DND-41 (cell line): ENCODE results near the gene SLC22A7.

Source experiments
- ATAC-seq: fragments of 200-7000 bp; cut with Tn5 transposase; 3 replicates; pipeline ENCODE4 v1.9.1; 2021; ENCODE audit warnings: low read depth; ENCODE audit not compliant: insufficient read depth
- DNase-seq: peaks from one replicate; pipeline ENCODE4 v3.0.0-alpha.2; 2020
- H2AFZ ChIP-seq: 2 replicates; pipeline ENCODE4 v1.6.0; 2012; ENCODE audit warnings: low read depth, low read length
- H3K27ac ChIP-seq: 2 replicates; pipeline ENCODE4 v1.5.1; 2012; ENCODE audit warnings: low read length, inconsistent platforms
- H3K27me3 ChIP-seq: fragments of 200-600 bp; sonication (generic); 2 replicates; pipeline ENCODE4 v1.6.0; 2012; ENCODE audit warnings: low read length, mild to moderate bottlenecking, inconsistent platforms; ENCODE audit not compliant: insufficient read depth, poor library complexity
- H3K36me3 ChIP-seq: 2 replicates; pipeline ENCODE4 v1.5.1; 2012; ENCODE audit warnings: low read length, inconsistent platforms; ENCODE audit not compliant: insufficient read depth
- H3K4me1 ChIP-seq: 2 replicates; pipeline ENCODE4 v1.5.1; 2012; ENCODE audit warnings: mild to moderate bottlenecking, low read length; ENCODE audit not compliant: insufficient read depth
- H3K4me2 ChIP-seq: 2 replicates; pipeline ENCODE4 v1.6.0; 2012; ENCODE audit warnings: mild to moderate bottlenecking, moderate library complexity, low read length, inconsistent platforms; ENCODE audit not compliant: insufficient read depth
- H3K4me3 ChIP-seq, 2 experiments: fragments of 200-600 bp in 1 of 2; shearing (Covaris generic) in 1 of 2; 2 replicates each; pipeline ENCODE4 v1.5.1; 2012 to 2016; ENCODE audit warnings: inconsistent platforms in 2 of 2, low read length in 2 of 2, mild to moderate bottlenecking in 2 of 2, low read depth in 1 of 2, moderate library complexity in 1 of 2
- H3K79me2 ChIP-seq: 2 replicates; pipeline ENCODE4 v1.6.0; 2012; ENCODE audit warnings: low read length, inconsistent platforms; ENCODE audit not compliant: insufficient read depth
- H3K9ac ChIP-seq: 2 replicates; pipeline ENCODE4 v1.6.0; 2012; ENCODE audit warnings: low read depth, mild to moderate bottlenecking, inconsistent platforms, low read length, moderate library complexity
- H3K9me3 ChIP-seq: 2 replicates; pipeline ENCODE4 v1.5.1; 2012; ENCODE audit warnings: low read length, moderate library complexity, mild to moderate bottlenecking, inconsistent platforms; ENCODE audit not compliant: insufficient read depth, severe bottlenecking
- H4K20me1 ChIP-seq: 2 replicates; pipeline ENCODE4 v1.6.0; 2012; ENCODE audit warnings: low read length; ENCODE audit not compliant: insufficient read depth
- CTCF ChIP-seq: IDR thresholded peaks from 2 replicates; pipeline ENCODE4 v1.5.1; 2012; ENCODE audit warnings: borderline replicate concordance, low read length, moderate library complexity, mild to moderate bottlenecking; ENCODE audit not compliant: poor library complexity, severe bottlenecking; ENCODE audit errors: extremely low read depth
- EZH2 ChIP-seq: IDR thresholded peaks from 3 replicates; pipeline ENCODE4 v1.6.1; 2012; ENCODE audit warnings: borderline replicate concordance, low read depth, mild to moderate bottlenecking, moderate library complexity, low read length, inconsistent platforms; ENCODE audit not compliant: severe bottlenecking

SLC22A7 gene

GRCh38 chr6:43286980-43287716 is 10.9 kb upstream of the SLC22A7 start:
- Histone ChIP-seq H2AFZ (no peak overlapping the region), H3K4me2 (no peak overlapping the region), H3K9me3 (no peaks in the 10 kb centered on the region), H4K20me1 (no peaks in the 10 kb centered on the region), H3K4me1 (no peaks in the 10 kb centered on the region), H3K9ac (no peak overlapping the region), H3K36me3 (no peaks in the 10 kb centered on the region), H3K27me3 (no peaks in the 10 kb centered on the region), H3K79me2 (no peaks in the 10 kb centered on the region), H3K27ac (no peak overlapping the region), H3K4me3 (no peak overlapping the region)
- TF ChIP-seq CTCF (peak; percentile 8), EZH2 (no peak)
- DNase-seq: no peak
- no peak for ATAC-seq

GRCh38 chr6:43287717-43288679 is 10.1 kb upstream of the SLC22A7 start:
- Histone ChIP-seq H3K4me1 (no peaks in the 10 kb centered on the region), H4K20me1 (no peaks in the 10 kb centered on the region), H3K27ac (no peak overlapping the region), H3K79me2 (no peaks in the 10 kb centered on the region), H3K27me3 (no peaks in the 10 kb centered on the region), H3K36me3 (no peaks in the 10 kb centered on the region), H3K4me3 (no peak overlapping the region), H3K9me3 (no peaks in the 10 kb centered on the region), H3K9ac (no peak overlapping the region), H3K4me2 (no peak overlapping the region), H2AFZ (no peak overlapping the region)
- ATAC-seq: no peak
- TF ChIP-seq CTCF (no peak), EZH2 (no peak)
- no peak for DNase-seq

- TF ChIP-seq EZH2 (no peak), CTCF (no peak)
- Histone ChIP-seq H3K9me3 (no peaks in the 10 kb centered on the region), H3K36me3 (no peaks in the 10 kb centered on the region), H3K4me3 (no peak overlapping the region), H3K27me3 (no peaks in the 10 kb centered on the region), H2AFZ (no peak overlapping the region), H3K9ac (no peak overlapping the region), H3K4me1 (no peaks in the 10 kb centered on the region), H3K79me2 (no peaks in the 10 kb centered on the region), H3K4me2 (no peak overlapping the region), H4K20me1 (no peaks in the 10 kb centered on the region), H3K27ac (no peak overlapping the region)
- ATAC-seq (no peak), DNase-seq (no peak)
Observed at GRCh38 chr6:43290339-43290904, 7.6 kb upstream of the SLC22A7 start.
